AG10803 (cell line): ENCODE measurements around the gene CORO6.

ENCODE experiments used
- DNase-seq: peaks from one replicate; pipeline ENCODE4 v3.0.0; 2010; ENCODE audit warnings: low read depth
- H3K4me3 ChIP-seq: 2 replicates; pipeline ENCODE4 v1.5.1; 2011; ENCODE audit warnings: mild to moderate bottlenecking, low read length, control low read depth
- CTCF ChIP-seq: conservative IDR thresholded peaks from 2 replicates; pipeline ENCODE4 v1.5.1; 2011; ENCODE audit warnings: mild to moderate bottlenecking, low read length, control low read depth, inconsistent platforms

The CORO6 gene

GRCh38 chr17:29581583-29582253, 41.0 kb downstream of the CORO6 start:
- H3K4me3 ChIP-seq, result no peak overlapping the region
- DNase-seq, result no peak
- no peak for TF ChIP-seq CTCF

- peak; percentile 75 for DNase-seq
- no peak overlapping the region for H3K4me3 ChIP-seq
- peak; percentile 85 for TF ChIP-seq CTCF
These were observed 42.6 kb downstream of the CORO6 start for GRCh38 chr17:29579866-29580771.

GRCh38 chr17:29578626-29579485, 43.9 kb downstream of the CORO6 start:
- no peak for DNase-seq
- TF ChIP-seq CTCF, result no peak
- H3K4me3 ChIP-seq, result no peak overlapping the region

- H3K4me3 ChIP-seq, result peak overlapping the region; percentile 22
- no peak for TF ChIP-seq CTCF
- peak; percentile 68 for DNase-seq
These were observed 45.1 kb downstream of the CORO6 start for GRCh38 chr17:29577385-29578211.

GRCh38 chr17:29577001-29577370, 45.7 kb downstream of the CORO6 start:
- DNase-seq, result no peak
- H3K4me3 ChIP-seq, result no peak overlapping the region
- TF ChIP-seq CTCF, result no peak

- no peak overlapping the region for H3K4me3 ChIP-seq
- no peak for DNase-seq
- no peak for TF ChIP-seq CTCF
These were observed 46.3 kb downstream of the CORO6 start for GRCh38 chr17:29576214-29577000.
